ENCODE results near the gene AHCYL1. TPM values are rescaled to one million over a fixed set of nuclear protein-coding genes. Genes with fewer than 3 reads are reported as not detected.
"Not testable (repeated sequence)": the region's sequence is repeated elsewhere in the genome, so short reads cannot be mapped to it uniquely, and the experiment has no call there.

AHCYL1 gene
- total and polyA plus RNA-seq, 7 donors = 42.6 to 76.7 (median 58.2) TPM

GRCh38 chr1:109950509-109950908 is 34.1 kb upstream of the AHCYL1 start:
- Histone ChIP-seq H3K27me3 (no peaks in the 10 kb centered on the region), H3K4me3 (no peak overlapping the region), H3K4me1 (peaks cover 0 to 27% (median 14%) of the 10 kb centered on the region in 4 donors), H3K27ac (no peak overlapping the region), H3K9me3 (no peaks in the 10 kb centered on the region), H3K36me3 (no peaks in the 10 kb centered on the region)
- intact Hi-C loops (cut with DNase I) = no loop called here
- DNase-seq = no peak
- 90 to 91% methylated on average over 2 of the region's 2 CpGs for WGBS, 2 donors
- TF ChIP-seq POLR2A (IDR thresholded peaks at IDR 0.05) (no peak), POLR2AphosphoS5 (IDR thresholded peaks at IDR 0.05) (no peak), EP300 (IDR thresholded peaks at IDR 0.05) (no peak)
- TF ChIP-seq, protein P1, sequence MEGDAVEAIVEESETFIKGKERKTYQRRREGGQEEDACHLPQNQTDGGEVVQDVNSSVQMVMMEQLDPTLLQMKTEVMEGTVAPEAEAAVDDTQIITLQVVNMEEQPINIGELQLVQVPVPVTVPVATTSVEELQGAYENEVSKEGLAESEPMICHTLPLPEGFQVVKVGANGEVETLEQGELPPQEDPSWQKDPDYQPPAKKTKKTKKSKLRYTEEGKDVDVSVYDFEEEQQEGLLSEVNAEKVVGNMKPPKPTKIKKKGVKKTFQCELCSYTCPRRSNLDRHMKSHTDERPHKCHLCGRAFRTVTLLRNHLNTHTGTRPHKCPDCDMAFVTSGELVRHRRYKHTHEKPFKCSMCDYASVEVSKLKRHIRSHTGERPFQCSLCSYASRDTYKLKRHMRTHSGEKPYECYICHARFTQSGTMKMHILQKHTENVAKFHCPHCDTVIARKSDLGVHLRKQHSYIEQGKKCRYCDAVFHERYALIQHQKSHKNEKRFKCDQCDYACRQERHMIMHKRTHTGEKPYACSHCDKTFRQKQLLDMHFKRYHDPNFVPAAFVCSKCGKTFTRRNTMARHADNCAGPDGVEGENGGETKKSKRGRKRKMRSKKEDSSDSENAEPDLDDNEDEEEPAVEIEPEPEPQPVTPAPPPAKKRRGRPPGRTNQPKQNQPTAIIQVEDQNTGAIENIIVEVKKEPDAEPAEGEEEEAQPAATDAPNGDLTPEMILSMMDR (IDR thresholded peaks at IDR 0.05) = no peak

- H3K4me3 ChIP-seq; intact Hi-C loops (cut with DNase I); H3K27me3 ChIP-seq; H3K9me3 ChIP-seq; H3K36me3 ChIP-seq; H3K27ac ChIP-seq; DNase-seq: not testable (repeated sequence)
- H3K4me1 ChIP-seq = peaks cover 0 to 29% (median 14%) of the 10 kb centered on the region in 4 donors
- WGBS, 2 donors = 95% methylated on average over 5 of the region's 5 CpGs
These were observed 33.1 kb upstream of the AHCYL1 start for GRCh38 chr1:109951501-109951900.

DNA sequence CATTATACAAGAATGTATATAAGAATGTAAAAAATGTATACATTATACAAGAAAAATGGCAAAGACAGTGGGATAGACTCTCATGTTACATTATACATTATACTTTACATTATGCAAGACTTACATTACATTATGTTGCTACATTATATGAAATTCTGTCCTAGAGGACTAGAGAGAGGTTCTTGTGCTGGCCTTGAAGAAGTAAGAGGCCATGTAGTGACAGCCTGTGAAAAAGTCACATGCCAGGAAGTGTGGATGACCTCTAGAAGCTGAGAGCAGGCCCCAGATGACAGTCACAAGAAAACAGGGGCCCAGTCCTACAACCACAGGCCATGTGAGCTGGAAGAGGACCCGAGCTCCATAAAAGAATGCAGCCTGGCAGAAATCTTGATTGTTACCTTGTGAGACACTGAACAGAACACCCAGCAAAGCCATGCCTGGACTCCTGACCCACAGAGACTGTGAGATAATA is 30.5 kb upstream of the AHCYL1 start:
- TF ChIP-seq, protein P1 (IDR thresholded peaks at IDR 0.05) = no peak
- peak; percentile 59 to 84 (median 80) for TF ChIP-seq POLR2AphosphoS5 (IDR thresholded peaks at IDR 0.05)
- no peak for TF ChIP-seq POLR2A (IDR thresholded peaks at IDR 0.05)
- TF ChIP-seq EP300 (IDR thresholded peaks at IDR 0.05) = peak in 1 of 4 donors; percentile 53
- no peaks in the 10 kb centered on the region for H3K36me3 ChIP-seq
- intact Hi-C loops (cut with DNase I) = no loop called here
- H3K4me3 ChIP-seq = no peak overlapping the region
- H3K4me1 ChIP-seq = peaks cover 0 to 46% (median 28%) of the 10 kb centered on the region in 4 donors
- no peaks in the 10 kb centered on the region for H3K27me3 ChIP-seq
- H3K9me3 ChIP-seq = no peaks in the 10 kb centered on the region
- 52 to 81% methylated on average over 1 of the region's 1 CpG for WGBS, 2 donors
- H3K27ac ChIP-seq = peak overlapping the region in 3 of 4 donors; percentile 41 to 77 (median 70)
- DNase-seq = no peak

GRCh38 chr1:109959632-109959973 is 25.0 kb upstream of the AHCYL1 start:
- Histone ChIP-seq H3K4me1 (peaks cover 0 to 53% (median 39%) of the 10 kb centered on the region in 4 donors), H3K27me3 (no peaks in the 10 kb centered on the region), H3K36me3 (no peaks in the 10 kb centered on the region), H3K4me3 (no peak overlapping the region), H3K9me3 (no peaks in the 10 kb centered on the region), H3K27ac (peak overlapping the region in 3 of 4 donors; percentile 2 to 68 (median 59))
- TF ChIP-seq POLR2AphosphoS5 (IDR thresholded peaks at IDR 0.05) = no peak
- DNase-seq = no peak
- intact Hi-C loops (cut with DNase I) = no loop called here
- WGBS, 2 donors = 24 to 61% methylated on average over 1 of the region's 1 CpG

GRCh38 chr1:109959974-109960744 is 24.4 kb upstream of the AHCYL1 start:
- peak overlapping the region in 3 of 4 donors; percentile 2 to 68 (median 59) for H3K27ac ChIP-seq
- DNase-seq = no peak
- 22 to 55% methylated on average over 7 of the region's 7 CpGs for WGBS, 2 donors

More at GRCh38 chr1:109959974-109960744, 24.4 kb upstream of the AHCYL1 start:
- intact Hi-C loops (cut with DNase I) = no loop called here
- Histone ChIP-seq H3K4me3 (no peak overlapping the region), H3K36me3 (no peaks in the 10 kb centered on the region), H3K9me3 (no peaks in the 10 kb centered on the region), H3K4me1 (peaks cover 0 to 52% (median 37%) of the 10 kb centered on the region in 4 donors), H3K27me3 (no peaks in the 10 kb centered on the region)
- no peak for TF ChIP-seq POLR2A (IDR thresholded peaks at IDR 0.05)
- TF ChIP-seq POLR2AphosphoS5 (IDR thresholded peaks at IDR 0.05) = no peak
- no peak for TF ChIP-seq EP300 (IDR thresholded peaks at IDR 0.05)
- TF ChIP-seq, protein P1 (IDR thresholded peaks at IDR 0.05) = no peak

All from sigmoid colon (tissue), 7 donors.